ENCODE data around the gene SLC34A1. TPM values are rescaled to one million over a fixed set of nuclear protein-coding genes. Genes with fewer than 3 reads are reported as not detected.

SLC34A1 gene
- total and polyA plus RNA-seq, 2 of the 13 experiments (the other 11 are each of a cell fraction or from before 2014, with no cell fraction given), result 0.03 to 0.20 TPM

DNA sequence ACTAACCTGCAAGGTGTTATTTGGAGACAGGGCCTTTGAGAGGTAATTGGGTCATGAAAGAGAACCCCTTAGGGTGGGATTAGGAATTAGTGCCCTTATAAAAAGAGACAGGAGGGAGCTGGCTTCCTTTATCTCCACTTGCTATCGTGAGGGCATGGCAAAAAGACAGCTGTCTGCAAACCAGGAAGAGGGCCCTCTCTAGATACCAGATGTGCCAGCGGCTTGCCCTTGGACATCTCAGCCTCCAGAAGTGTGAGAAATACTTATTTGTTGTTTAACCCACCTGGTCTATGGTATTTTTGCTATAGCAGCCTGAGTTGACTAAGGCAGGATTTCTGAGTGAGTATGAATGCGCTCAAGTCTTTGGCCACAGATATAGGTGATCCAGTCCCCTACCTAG is 27.5 kb upstream of the SLC34A1 start (continued):
- TF ChIP-seq, protein P1, sequence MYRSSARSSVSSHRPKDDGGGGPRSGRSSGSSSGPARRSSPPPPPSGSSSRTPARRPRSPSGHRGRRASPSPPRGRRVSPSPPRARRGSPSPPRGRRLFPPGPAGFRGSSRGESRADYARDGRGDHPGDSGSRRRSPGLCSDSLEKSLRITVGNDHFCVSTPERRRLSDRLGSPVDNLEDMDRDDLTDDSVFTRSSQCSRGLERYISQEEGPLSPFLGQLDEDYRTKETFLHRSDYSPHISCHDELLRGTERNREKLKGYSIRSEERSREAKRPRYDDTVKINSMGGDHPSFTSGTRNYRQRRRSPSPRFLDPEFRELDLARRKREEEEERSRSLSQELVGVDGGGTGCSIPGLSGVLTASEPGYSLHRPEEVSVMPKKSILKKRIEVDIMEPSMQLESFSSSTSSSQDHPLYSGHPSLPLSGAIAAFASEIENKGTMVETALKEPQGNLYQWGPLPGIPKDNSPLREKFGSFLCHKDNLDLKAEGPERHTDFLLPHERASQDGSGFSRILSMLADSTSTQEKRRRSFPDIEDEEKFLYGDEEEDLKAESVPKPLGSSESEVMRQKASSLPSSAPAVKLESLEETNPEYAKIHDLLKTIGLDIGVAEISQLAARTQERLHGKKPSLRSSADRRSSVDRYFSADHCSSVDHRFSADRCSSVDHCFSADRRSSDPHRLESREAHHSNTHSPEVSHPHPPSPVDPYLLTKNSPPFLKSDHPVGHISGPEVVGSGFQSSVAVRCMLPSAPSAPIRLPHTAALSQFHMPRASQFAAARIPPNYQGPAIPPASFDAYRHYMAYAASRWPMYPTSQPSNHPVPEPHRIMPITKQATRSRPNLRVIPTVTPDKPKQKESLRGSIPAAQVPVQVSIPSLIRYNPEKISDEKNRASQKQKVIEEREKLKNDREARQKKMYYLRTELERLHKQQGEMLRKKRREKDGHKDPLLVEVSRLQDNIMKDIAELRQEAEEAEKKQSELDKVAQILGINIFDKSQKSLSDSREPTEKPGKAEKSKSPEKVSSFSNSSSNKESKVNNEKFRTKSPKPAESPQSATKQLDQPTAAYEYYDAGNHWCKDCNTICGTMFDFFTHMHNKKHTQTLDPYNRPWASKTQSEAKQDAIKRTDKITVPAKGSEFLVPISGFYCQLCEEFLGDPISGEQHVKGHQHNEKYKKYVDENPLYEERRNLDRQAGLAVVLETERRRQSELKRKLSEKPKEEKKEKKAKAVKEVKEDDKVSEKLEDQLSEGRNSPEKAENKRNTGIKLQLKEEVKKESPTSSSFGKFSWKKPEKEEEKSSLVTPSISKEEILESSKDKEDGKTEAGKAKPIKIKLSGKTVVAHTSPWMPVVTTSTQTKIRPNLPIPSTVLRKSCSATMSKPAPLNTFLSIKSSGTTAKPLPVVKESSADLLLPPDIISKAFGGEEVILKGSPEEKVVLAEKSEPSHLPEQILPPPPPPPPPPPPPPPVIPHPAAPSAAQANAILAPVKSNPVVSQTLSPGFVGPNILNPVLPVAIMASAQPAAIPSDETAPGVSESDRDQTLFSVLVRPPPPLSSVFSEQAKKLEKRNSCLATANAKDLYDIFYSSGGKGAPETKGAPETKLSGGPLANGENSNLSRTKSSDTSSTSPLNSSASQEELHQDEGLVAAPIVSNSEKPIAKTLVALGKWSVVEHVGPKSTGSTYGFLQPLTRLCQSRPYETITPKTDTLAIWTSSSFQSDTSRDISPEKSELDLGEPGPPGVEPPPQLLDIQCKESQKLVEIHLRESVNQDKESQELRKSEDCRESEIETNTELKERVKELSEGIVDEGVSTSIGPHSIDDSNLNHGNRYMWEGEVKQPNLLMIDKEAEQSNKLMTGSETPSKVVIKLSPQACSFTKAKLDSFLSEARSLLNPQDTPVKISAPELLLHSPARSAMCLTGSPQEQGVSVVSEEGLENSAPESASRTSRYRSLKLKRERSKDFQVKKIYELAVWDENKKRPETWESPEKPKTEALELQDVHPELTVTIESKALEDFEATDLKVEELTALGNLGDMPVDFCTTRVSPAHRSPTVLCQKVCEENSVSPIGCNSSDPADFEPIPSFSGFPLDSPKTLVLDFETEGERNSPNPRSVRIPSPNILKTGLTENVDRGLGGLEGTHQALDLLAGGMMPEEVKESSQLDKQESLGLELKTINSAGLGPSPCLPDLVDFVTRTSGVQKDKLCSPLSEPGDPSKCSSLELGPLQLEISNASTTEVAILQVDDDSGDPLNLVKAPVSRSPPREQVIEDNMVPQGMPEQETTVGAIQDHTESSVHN (CRISPR knock-in tag; IDR thresholded peaks at IDR 0.05), result no peak
- TF ChIP-seq ZNF878 (CRISPR knock-in tag; IDR thresholded peaks at IDR 0.05) (no peak), FOXA3 (CRISPR knock-in tag; IDR thresholded peaks at IDR 0.05) (no peak), ZNF317 (CRISPR knock-in tag; IDR thresholded peaks at IDR 0.05) (no peak)
- TF ChIP-seq, protein P2, sequence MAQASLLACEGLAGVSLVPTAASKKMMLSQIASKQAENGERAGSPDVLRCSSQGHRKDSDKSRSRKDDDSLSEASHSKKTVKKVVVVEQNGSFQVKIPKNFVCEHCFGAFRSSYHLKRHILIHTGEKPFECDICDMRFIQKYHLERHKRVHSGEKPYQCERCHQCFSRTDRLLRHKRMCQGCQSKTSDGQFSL (CRISPR knock-in tag; IDR thresholded peaks at IDR 0.05), result no peak
- TF ChIP-seq, protein P3, sequence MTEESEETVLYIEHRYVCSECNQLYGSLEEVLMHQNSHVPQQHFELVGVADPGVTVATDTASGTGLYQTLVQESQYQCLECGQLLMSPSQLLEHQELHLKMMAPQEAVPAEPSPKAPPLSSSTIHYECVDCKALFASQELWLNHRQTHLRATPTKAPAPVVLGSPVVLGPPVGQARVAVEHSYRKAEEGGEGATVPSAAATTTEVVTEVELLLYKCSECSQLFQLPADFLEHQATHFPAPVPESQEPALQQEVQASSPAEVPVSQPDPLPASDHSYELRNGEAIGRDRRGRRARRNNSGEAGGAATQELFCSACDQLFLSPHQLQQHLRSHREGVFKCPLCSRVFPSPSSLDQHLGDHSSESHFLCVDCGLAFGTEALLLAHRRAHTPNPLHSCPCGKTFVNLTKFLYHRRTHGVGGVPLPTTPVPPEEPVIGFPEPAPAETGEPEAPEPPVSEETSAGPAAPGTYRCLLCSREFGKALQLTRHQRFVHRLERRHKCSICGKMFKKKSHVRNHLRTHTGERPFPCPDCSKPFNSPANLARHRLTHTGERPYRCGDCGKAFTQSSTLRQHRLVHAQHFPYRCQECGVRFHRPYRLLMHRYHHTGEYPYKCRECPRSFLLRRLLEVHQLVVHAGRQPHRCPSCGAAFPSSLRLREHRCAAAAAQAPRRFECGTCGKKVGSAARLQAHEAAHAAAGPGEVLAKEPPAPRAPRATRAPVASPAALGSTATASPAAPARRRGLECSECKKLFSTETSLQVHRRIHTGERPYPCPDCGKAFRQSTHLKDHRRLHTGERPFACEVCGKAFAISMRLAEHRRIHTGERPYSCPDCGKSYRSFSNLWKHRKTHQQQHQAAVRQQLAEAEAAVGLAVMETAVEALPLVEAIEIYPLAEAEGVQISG (CRISPR knock-in tag; IDR thresholded peaks at IDR 0.05), result no peak
